Middle frontal gyrus (tissue), 1 donor: ENCODE data around the gene CDH11.

ENCODE experiments used
- DNase-seq: peaks from one replicate; pipeline ENCODE4 v3.0.0-alpha.2; 2015; ENCODE audit warnings: low spot score; ENCODE audit errors: extremely low spot score

Gene CDH11

DNA sequence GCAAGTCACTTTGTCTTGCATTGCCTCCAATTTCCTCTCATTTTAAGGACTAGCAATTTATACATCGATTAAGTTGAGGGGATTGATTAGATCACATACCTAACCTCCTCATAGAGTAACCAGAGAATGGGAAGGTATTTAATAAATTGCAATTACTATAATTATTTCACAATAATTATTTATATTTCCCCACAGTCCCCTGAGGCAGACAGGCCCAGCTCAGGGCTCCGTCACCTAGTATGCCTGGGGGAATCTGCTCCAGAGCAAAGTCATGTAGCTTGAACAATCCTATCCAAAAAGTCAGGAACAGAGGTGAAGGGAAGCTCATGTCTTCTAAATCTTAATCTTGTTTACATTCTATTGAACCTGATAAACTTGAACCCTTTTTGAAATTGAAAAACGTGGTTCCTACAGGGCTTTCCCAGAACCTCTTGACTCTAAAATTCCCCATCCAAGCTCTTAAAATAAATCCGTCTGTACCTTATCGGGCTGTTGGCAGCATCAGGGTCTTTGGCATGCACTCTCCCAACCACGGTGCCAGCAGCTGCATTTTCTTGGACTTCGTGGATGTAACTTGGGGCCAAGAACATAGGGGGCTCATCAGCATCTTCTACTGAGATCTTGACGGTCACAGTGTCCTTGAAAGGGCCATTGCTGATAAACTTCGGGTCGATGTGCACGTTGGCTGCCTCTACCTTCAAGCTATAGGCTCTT is 140.1 kb downstream of the CDH11 start:
- DNase-seq = no peak

- DNase-seq = no peak
Measured at GRCh38 chr16:64977206-64977920, 144.5 kb downstream of the CDH11 start.

DNA sequence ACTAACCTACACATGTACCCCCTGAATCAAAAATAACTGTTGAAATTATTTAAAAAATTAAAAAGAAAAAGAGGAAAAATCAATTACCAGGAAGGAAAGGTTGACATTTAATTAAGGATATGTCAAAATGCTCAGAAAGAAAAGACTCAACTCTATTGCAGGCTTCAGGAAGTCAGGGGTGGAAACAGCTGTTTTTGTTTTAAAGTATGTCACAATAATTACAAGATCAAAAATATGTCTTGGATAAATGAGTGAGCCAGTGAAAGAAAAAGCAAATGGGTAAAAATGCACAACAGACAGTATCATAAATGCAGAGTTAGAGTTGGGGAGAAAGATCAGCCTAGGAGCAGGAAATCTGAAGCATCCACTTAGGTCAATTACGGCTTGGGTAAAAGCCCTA is 146.0 kb downstream of the CDH11 start:
- DNase-seq = no peak

GRCh38 chr16:64974381-64974780 is 147.5 kb downstream of the CDH11 start:
- DNase-seq = no peak

DNA sequence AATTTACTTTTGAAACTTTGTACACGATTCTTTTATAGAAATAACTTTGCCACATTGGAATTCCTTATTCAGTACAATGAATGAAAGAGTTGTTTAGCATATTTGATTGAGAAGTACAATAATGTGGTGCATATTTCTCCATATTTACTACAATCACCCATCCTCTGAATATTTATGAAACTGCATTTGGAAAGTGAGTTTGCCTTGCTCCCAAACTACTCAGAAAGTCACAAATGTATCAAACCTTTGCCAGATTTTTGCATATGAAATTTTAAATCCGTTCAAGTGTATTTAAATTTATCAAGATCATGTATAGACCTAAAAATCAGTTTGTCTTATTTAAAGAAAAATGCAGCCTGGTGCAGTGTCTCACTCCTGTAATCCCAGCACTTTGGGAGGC is 148.7 kb downstream of the CDH11 start:
- no peak for DNase-seq

DNA sequence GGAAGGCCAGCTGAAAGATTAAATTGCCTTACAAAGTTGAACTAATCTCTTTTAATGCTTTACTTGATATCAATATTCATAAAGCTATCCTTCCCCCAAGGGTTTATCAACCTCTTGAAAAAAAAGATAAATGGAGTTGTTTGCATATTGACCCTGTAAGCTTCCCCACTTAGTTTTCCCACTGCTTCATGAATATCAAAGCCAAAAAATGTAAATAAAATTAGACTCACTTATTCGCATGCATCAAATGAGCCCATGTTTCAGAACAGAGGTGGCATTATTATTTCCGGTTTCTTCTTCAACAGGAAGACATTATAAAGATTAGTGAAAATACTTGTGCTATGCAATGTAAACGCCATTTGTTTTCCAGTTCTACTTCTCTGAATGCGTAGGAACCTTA is 150.7 kb downstream of the CDH11 start:
- DNase-seq = no peak

DNA sequence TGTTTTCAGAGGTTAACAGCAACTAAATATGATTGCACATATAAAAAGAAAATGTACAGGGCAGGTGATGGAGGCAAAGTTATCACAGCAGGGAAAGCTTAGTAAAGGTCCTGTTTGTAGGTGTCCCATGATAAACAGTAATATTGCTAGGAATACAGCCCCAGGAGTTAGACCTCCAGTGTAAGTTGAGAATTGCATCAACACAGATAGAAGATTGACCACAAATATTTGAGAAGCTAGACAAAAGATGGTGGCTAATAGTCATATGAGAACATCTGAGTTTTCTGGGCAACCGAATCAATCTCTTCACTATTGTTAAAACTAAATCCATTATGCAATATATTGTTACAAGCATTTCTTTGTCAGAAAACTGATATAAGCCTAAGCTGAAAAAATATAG is 152.6 kb downstream of the CDH11 start:
- no peak for DNase-seq

DNA sequence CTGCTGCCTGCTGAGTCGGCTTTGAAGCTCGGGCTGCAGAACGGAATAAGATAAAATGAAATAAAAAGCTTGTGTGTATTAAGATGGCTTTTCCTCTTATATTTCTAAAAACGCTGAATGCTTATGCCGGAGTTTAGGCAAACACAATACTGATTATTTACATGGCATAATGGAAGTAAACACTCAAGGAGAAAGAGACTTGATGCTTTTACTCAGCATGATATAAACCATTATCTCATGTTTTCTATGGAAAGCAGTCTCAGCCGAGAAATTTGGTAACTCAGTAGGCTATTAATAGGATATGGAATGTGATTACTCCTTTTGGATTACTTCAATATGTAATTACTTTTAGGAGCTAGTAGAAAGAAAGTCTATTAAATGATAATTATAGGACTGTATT is 153.3 kb downstream of the CDH11 start:
- DNase-seq = no peak

GRCh38 chr16:64964126-64964540 is 157.7 kb downstream of the CDH11 start:
- no peak for DNase-seq

- DNase-seq = no peak
Measured at GRCh38 chr16:64962786-64963185, 159.1 kb downstream of the CDH11 start.

DNA sequence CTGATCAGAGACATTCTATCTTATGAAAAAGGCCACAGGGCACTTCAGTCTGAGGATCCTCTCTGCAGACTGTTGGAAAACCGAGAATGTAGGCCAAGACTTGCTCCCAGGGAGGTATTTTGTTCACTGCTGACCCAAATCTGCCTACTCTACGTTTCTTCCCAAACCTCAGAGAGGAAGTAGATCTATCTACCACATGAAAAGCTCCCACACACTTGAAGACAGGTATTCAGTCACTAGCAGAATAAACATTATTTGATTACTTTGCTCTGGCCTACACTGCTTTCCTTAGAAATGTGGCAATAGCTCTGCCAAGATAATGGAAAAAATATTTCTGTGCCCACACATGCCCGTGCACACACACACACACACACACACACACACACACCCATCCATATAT is 164.6 kb downstream of the CDH11 start:
- DNase-seq = no peak

GRCh38 chr16:64952177-64952576 is 169.7 kb downstream of the CDH11 start:
- DNase-seq = no peak

DNA sequence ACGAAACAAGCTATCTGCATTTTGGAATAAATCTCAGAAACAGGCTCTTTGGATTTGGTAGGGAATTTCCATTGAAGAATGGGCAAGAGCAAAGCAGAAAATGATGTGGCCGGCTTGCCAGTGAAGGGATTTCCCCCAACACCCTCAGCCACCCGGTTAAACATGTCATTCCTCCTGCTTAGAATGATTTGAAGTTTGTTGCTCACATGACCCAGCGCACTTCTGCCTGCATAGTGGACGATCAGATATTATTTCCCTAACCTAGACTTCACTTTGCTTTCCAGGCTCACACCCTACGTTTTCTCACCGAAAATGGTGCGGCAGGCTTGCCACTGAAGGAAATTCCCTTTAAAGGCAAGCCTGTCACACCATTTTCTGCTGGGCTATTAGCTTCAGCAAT is 170.7 kb downstream of the CDH11 start:
- DNase-seq = no peak

GRCh38 chr16:64950731-64951130 is 171.1 kb downstream of the CDH11 start:
- no peak for DNase-seq

DNA sequence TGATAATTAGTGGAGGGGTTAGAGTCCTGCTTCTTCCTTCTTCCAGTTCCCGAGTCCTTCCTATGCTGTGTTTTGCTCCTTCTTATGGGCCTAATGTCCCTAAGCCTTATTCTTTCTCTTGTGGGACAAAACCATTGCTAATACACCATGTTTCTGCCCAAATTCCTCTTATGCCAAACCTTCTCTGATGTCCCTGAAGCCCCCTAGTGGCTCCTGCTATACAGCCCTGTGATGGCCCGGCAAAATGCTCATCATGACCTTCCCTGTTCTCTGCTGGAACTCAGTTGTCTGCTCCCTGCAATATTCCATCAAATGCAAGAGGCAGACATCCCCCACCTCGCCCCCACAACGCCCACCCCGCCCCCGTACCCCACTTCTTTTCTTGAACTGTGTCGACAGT is 171.6 kb downstream of the CDH11 start:
- no peak for DNase-seq

DNA sequence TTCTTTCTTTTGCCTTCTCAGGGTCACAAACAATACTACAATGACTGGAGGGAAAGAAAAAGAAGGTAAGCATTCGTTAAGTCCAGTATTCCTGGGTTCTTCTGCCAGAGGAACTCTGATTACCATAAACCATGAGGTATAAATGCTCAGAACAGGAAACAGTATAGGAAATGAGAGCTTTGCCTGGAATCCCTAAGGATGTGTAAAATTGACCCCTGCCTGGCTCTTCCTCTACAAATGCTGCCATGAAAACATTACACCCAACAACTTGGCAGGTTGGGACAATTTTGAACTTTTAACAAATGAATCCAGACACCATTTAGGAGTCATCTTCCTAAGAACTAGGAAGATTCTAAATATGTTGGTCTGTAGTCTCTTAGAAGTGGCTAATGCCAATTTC is 173.8 kb downstream of the CDH11 start:
- DNase-seq = no peak

- no peak for DNase-seq
Measured at GRCh38 chr16:64947651-64948050, 174.2 kb downstream of the CDH11 start.

- no peak for DNase-seq
Measured at GRCh38 chr16:64933885-64934284, 188.0 kb downstream of the CDH11 start.

GRCh38 chr16:64926476-64926875 is 195.4 kb downstream of the CDH11 start:
- DNase-seq = no peak

DNA sequence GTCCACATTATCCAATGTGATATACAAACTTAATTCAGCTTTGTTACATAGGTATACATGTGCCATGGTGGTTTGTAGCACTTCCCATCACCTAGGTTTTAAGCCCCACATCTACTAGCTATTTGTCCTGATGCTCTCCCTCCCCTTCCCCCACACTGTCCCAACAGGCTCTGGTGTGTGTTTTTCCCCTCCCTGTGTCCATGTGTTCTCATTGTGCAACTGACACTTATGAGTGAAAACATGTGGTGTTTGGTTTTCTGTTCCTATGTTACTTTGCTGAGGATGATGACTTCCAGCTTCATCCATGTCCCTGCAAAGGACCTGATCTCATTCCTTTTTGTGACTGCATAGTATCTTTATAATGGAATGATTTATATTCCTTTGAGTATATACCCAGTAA is 196.7 kb downstream of the CDH11 start:
- no peak for DNase-seq

GRCh38 chr16:64924086-64924485 is 197.8 kb downstream of the CDH11 start:
- no peak for DNase-seq

- no peak for DNase-seq
Measured at GRCh38 chr16:64919929-64920607, 201.8 kb downstream of the CDH11 start.

GRCh38 chr16:64919141-64919540 is 202.7 kb downstream of the CDH11 start:
- DNase-seq = no peak
